Activated T-cell treated with anti-CD3 and anti-CD28 coated beads, Interleukin-2, amount 50 U/mL, for 24 hours (primary cell): ENCODE data around the gene TMCC3.

Source experiments
- DNase-seq: peaks from one replicate; pipeline ENCODE4 v3.0.0-alpha.2; 2020
- H3K27ac Mint-ChIP-seq: 2 replicates; pipeline ENCODE4 v1.8.0; 2020; ENCODE audit warnings: mild to moderate bottlenecking, mixed read lengths
- H3K27me3 Mint-ChIP-seq: 2 replicates; pipeline ENCODE4 v1.8.0; 2020; ENCODE audit warnings: mixed read lengths
- H3K36me3 Mint-ChIP-seq: 2 replicates; pipeline ENCODE4 v1.8.0; 2020; ENCODE audit warnings: low read depth, mixed read lengths
- H3K4me1 Mint-ChIP-seq: 2 replicates; pipeline ENCODE4 v1.8.0; 2020; ENCODE audit warnings: low read depth, mixed read lengths
- H3K4me3 Mint-ChIP-seq: 2 replicates; pipeline ENCODE4 v1.8.0; 2020; ENCODE audit warnings: mild to moderate bottlenecking, moderate library complexity, mixed read lengths
- H3K9me3 Mint-ChIP-seq: 2 replicates; pipeline ENCODE4 v1.8.0; 2020; ENCODE audit warnings: mixed read lengths

TMCC3 gene

GRCh38 chr12:94590428-94590827, 59.9 kb downstream of the TMCC3 start:
- no peak overlapping the region for H3K27ac Mint-ChIP-seq
- H3K27me3 Mint-ChIP-seq = no peaks in the 10 kb centered on the region
- peaks cover 4% of the 10 kb centered on the region for H3K4me1 Mint-ChIP-seq
- H3K4me3 Mint-ChIP-seq = no peak overlapping the region
- H3K9me3 Mint-ChIP-seq = no peaks in the 10 kb centered on the region
- H3K36me3 Mint-ChIP-seq = no peaks in the 10 kb centered on the region
- no peak for DNase-seq

GRCh38 chr12:94589591-94590001, 60.8 kb downstream of the TMCC3 start:
- Mint-ChIP-seq H3K4me1 (peaks cover 4% of the 10 kb centered on the region), H3K9me3 (no peaks in the 10 kb centered on the region), H3K36me3 (no peaks in the 10 kb centered on the region), H3K4me3 (no peak overlapping the region), H3K27ac (no peak overlapping the region), H3K27me3 (no peaks in the 10 kb centered on the region)
- no peak for DNase-seq

GRCh38 chr12:94588346-94588745, 62.0 kb downstream of the TMCC3 start:
- no peaks in the 10 kb centered on the region for H3K27me3 Mint-ChIP-seq
- no peak overlapping the region for H3K27ac Mint-ChIP-seq
- H3K4me3 Mint-ChIP-seq = no peak overlapping the region
- peaks cover 4% of the 10 kb centered on the region for H3K4me1 Mint-ChIP-seq
- no peak for DNase-seq
- H3K36me3 Mint-ChIP-seq = no peaks in the 10 kb centered on the region
- no peaks in the 10 kb centered on the region for H3K9me3 Mint-ChIP-seq

- Mint-ChIP-seq H3K4me1 (peaks cover 4% of the 10 kb centered on the region), H3K27ac (no peak overlapping the region), H3K9me3 (no peaks in the 10 kb centered on the region), H3K4me3 (no peak overlapping the region), H3K36me3 (no peaks in the 10 kb centered on the region), H3K27me3 (no peaks in the 10 kb centered on the region)
- DNase-seq = no peak
Observed at GRCh38 chr12:94587266-94588241, 62.8 kb downstream of the TMCC3 start.

- H3K4me1 Mint-ChIP-seq = peaks cover 4% of the 10 kb centered on the region
- H3K4me3 Mint-ChIP-seq = no peak overlapping the region
- no peaks in the 10 kb centered on the region for H3K27me3 Mint-ChIP-seq
- no peak for DNase-seq
- no peaks in the 10 kb centered on the region for H3K9me3 Mint-ChIP-seq
- H3K27ac Mint-ChIP-seq = no peak overlapping the region
- H3K36me3 Mint-ChIP-seq = no peaks in the 10 kb centered on the region
Observed at GRCh38 chr12:94586589-94587259, 63.6 kb downstream of the TMCC3 start.

- H3K27me3 Mint-ChIP-seq = no peaks in the 10 kb centered on the region
- no peak overlapping the region for H3K27ac Mint-ChIP-seq
- no peaks in the 10 kb centered on the region for H3K36me3 Mint-ChIP-seq
- no peaks in the 10 kb centered on the region for H3K9me3 Mint-ChIP-seq
- DNase-seq = no peak
- H3K4me3 Mint-ChIP-seq = no peak overlapping the region
- peaks cover 4% of the 10 kb centered on the region for H3K4me1 Mint-ChIP-seq
Observed at GRCh38 chr12:94585626-94586025, 64.7 kb downstream of the TMCC3 start.

GRCh38 chr12:94584377-94584776, 66.0 kb downstream of the TMCC3 start:
- H3K27ac Mint-ChIP-seq = no peak overlapping the region

GRCh38 chr12:94582591-94582990, 67.8 kb downstream of the TMCC3 start:
- no peak overlapping the region for H3K4me3 Mint-ChIP-seq
- DNase-seq = no peak
- peaks cover 4% of the 10 kb centered on the region for H3K4me1 Mint-ChIP-seq
- H3K27ac Mint-ChIP-seq = no peak overlapping the region
- H3K27me3 Mint-ChIP-seq = no peaks in the 10 kb centered on the region
- H3K36me3 Mint-ChIP-seq = no peaks in the 10 kb centered on the region
- no peaks in the 10 kb centered on the region for H3K9me3 Mint-ChIP-seq

More at GRCh38 chr12:94584377-94584776, 66.0 kb downstream of the TMCC3 start:
- no peaks in the 10 kb centered on the region for H3K9me3 Mint-ChIP-seq
- no peaks in the 10 kb centered on the region for H3K36me3 Mint-ChIP-seq
- peaks cover 4% of the 10 kb centered on the region for H3K4me1 Mint-ChIP-seq
- no peak overlapping the region for H3K4me3 Mint-ChIP-seq
- DNase-seq = no peak
- no peaks in the 10 kb centered on the region for H3K27me3 Mint-ChIP-seq

GRCh38 chr12:94575645-94576403, 74.5 kb downstream of the TMCC3 start:
- H3K9me3 Mint-ChIP-seq = no peaks in the 10 kb centered on the region
- no peak for DNase-seq
- no peaks in the 10 kb centered on the region for H3K4me1 Mint-ChIP-seq
- peaks cover under 1% of the 10 kb centered on the region for H3K27me3 Mint-ChIP-seq
- no peaks in the 10 kb centered on the region for H3K36me3 Mint-ChIP-seq
- no peak overlapping the region for H3K4me3 Mint-ChIP-seq
- no peak overlapping the region for H3K27ac Mint-ChIP-seq

GRCh38 chr12:94575024-94575423, 75.3 kb downstream of the TMCC3 start:
- peaks cover 4% of the 10 kb centered on the region for H3K27me3 Mint-ChIP-seq
- no peak for DNase-seq
- no peak overlapping the region for H3K4me3 Mint-ChIP-seq
- no peaks in the 10 kb centered on the region for H3K9me3 Mint-ChIP-seq
- H3K36me3 Mint-ChIP-seq = no peaks in the 10 kb centered on the region
- H3K4me1 Mint-ChIP-seq = peaks cover 1% of the 10 kb centered on the region
- no peak overlapping the region for H3K27ac Mint-ChIP-seq

- DNase-seq = no peak
- Mint-ChIP-seq H3K27me3 (peaks cover 20% of the 10 kb centered on the region), H3K27ac (no peak overlapping the region), H3K36me3 (no peaks in the 10 kb centered on the region), H3K9me3 (no peaks in the 10 kb centered on the region), H3K4me3 (no peak overlapping the region), H3K4me1 (peaks cover 4% of the 10 kb centered on the region)
Observed at GRCh38 chr12:94571556-94571955, 78.8 kb downstream of the TMCC3 start.

GRCh38 chr12:94570161-94570560, 80.2 kb downstream of the TMCC3 start:
- Mint-ChIP-seq H3K27ac (no peak overlapping the region), H3K36me3 (no peaks in the 10 kb centered on the region)
- DNase-seq = no peak

GRCh38 chr12:94567761-94568160, 82.6 kb downstream of the TMCC3 start:
- Mint-ChIP-seq H3K27ac (no peak overlapping the region), H3K27me3 (peaks cover 28% of the 10 kb centered on the region), H3K4me3 (no peak overlapping the region), H3K9me3 (no peaks in the 10 kb centered on the region), H3K4me1 (peaks cover 4% of the 10 kb centered on the region), H3K36me3 (no peaks in the 10 kb centered on the region)
- no peak for DNase-seq

More at GRCh38 chr12:94570161-94570560, 80.2 kb downstream of the TMCC3 start:
- no peaks in the 10 kb centered on the region for H3K9me3 Mint-ChIP-seq
- peaks cover 25% of the 10 kb centered on the region for H3K27me3 Mint-ChIP-seq
- peaks cover 4% of the 10 kb centered on the region for H3K4me1 Mint-ChIP-seq
- H3K4me3 Mint-ChIP-seq = no peak overlapping the region

GRCh38 chr12:94566345-94566744, 84.0 kb downstream of the TMCC3 start:
- Mint-ChIP-seq H3K27ac (no peak overlapping the region), H3K4me1 (peaks cover 9% of the 10 kb centered on the region), H3K4me3 (no peak overlapping the region), H3K36me3 (no peaks in the 10 kb centered on the region), H3K27me3 (peaks cover 28% of the 10 kb centered on the region), H3K9me3 (no peaks in the 10 kb centered on the region)
- no peak for DNase-seq
